Right renal cortex interstitium (tissue), 3 donors: ENCODE data around the gene PCCA. TPM values are rescaled to one million over a fixed set of nuclear protein-coding genes. Genes with fewer than 3 reads are reported as not detected.
"Not testable (repeated sequence)": the region's sequence is repeated elsewhere in the genome, so short reads cannot be mapped to it uniquely, and the experiment has no call there.

Experiments used
- DNase-seq, 3 donors: peaks; one replicate each; pipeline ENCODE4 v3.0.0-alpha.2; 2013; ENCODE audit warnings: low read depth in 3 of 3, low spot score in 2 of 3
- polyA plus RNA-seq, 3 donors: library from polyadenylated mRNA; unstranded; fragments of 120-200 nt; gene quantifications; one replicate each; pipeline ENCODE4 v1.2.1, GENCODE V29; 2013; ENCODE audit not compliant: insufficient read length in 3 of 3

The PCCA gene
- polyA plus RNA-seq, 3 donors: 66.5 to 73.9 (median 66.7) TPM

DNA sequence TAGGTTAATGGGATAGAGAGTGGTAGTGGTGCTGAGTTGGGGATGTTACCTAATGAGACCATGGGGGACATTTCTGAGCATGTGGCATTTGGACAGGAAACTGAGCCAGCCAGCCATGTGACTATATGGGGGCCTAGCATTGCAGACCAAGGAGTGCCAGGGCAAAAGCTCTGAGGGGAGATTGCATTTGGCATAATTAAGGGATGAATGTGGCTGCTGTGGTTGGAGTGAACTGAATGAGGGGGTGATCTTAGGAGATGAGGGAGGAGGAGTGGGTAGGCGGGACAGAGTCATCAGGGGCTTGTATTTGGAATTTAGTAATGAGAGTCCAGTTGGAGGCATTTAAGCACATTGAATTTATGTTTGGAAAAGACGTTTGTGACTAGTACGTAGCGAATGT, 6.6 kb downstream of the PCCA start:
- no peak for DNase-seq

DNA sequence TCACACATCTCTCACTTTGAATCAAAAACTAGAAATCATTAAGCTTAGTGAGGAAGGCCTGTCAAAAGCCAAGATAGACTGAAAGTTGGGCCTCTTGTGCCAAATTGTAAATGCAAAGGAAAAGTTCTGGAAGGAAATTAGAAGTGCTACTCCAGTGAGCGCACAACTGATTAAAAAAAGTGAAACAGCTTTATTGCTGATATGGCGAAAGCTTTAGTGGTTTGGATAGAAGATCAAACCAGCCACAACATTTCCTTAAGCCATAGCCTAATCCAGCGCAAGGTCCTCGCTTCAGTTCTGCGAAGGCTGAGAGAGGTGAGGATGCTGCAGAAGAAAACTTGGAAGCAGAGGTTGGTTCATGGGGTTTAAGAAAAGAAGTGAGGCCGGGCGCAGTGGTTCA, 7.6 kb downstream of the PCCA start:
- no peak for DNase-seq

DNA sequence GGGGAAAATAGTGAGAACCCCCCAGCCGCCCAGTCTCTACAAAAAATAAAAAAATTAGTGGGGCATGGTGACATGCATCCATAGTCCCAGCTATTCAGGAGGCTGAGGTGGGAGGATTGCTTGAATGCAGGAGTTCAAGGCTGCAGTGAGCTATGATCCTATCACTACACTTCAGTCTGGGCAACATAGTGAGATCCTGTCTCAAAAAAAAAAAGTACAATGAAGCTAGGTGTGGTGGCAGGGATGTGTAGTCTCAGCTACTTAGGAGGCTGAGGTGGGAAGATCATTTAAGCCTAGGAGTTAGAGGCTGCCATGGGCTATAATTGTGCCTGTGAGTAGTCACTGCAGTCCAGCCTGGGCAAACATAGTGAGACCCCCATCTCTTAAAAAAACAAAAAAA, 8.9 kb downstream of the PCCA start:
- DNase-seq: no peak

DNA sequence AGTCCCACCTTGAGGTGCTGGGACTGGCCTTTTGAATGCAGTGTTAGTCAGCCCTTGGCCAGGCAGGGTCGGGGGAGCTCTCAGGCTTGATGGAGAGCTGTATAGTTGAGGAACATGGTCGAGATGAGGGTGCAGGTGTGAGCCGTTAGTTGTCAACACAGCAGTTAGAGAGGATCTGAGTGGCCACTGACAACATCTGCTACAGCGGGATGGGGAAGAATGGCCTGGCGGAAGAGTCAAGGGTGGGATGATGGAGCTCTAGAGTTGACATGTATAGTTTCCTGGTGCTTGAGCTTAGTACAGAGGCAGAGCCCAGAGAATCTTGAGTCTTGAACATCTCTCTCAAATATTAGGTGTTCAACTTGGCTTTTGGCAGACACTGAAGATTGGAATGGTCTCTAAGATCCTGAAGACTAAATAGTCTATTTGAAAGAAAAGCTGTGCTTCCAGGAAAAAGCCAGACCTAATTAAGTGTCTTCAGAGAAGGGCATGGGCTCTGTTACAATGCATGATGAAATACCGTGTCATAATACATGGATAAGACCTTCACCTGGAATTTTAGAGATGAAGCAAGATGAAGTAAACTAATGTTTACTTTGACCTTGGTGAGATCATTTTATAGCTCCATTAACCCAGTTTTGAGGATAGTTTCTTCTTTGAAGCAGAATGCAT, 9.7 kb downstream of the PCCA start:
- no peak for DNase-seq

DNA sequence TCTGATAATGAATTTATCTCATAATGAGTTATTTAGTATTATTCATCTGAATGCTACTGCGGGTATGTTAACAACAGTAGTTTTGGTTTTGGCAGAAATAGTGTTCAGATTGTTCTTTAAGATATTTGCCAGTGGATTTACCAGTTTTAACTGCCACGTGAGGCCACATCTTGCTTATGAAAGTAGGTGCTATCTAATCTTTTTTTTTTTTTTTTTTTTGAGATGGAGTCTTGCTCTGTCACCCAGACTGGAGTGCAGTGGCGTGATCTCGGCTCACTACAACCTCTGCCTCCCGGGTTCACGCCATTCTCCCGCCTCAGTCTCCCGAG, 10.2 kb downstream of the PCCA start:
- DNase-seq: not testable (repeated sequence)

DNA sequence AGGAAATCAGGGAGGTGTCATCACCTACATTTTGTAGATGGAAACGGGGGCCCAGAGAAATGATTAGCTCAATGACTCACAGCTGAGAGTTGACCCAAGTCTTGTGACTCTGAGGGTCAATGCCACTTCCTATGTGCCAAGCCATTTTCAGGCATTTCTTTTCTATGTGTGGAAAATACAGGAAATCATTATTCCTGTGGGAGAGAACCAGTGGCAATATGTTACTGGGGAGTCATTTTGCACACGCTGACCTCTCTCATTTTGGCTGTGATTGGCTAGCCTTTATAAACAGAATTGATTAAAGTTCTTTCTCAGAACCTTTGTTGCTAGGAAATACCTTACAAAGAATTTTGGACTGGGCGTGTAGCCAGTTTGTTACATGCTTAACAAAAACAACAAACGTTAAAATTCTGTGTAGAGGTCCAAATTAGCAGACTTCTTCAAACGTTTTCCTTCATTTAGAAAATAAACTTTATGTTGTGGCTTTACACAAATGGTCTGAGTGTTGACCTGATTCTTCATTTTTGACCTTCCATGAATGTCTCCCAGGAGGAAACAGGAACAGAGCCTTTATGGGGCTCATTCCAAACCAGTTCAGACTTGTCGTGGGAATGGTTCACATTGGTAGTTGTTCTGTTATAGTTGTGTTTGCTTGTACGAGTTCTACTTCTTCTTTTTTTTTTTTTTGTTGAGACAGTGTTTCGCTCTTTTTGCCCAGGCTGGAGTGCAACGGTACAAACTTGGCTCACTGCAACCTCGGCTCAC, 11.4 kb downstream of the PCCA start:
- peak in 1 of 3 donors; percentile 10 for DNase-seq

DNA sequence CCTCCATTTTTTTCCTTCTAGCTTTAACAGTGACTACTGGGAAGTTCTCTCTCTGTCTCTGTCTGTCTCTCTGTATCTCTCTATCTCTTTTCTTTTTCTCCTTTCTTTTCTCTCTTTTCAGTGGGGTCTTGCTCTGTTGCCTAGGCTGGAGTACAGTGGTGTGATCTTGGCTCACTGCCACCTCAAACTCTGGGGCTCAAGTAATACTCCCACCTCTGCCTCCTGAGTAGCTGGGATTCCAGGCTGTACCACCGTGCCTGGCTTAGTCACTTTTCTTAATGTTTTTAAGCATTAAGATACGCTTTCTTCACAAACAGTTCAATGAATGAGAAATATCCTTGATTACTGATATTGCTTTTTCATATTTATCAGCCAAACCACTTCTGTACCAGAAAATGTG, 13.1 kb downstream of the PCCA start:
- DNase-seq: no peak

DNA sequence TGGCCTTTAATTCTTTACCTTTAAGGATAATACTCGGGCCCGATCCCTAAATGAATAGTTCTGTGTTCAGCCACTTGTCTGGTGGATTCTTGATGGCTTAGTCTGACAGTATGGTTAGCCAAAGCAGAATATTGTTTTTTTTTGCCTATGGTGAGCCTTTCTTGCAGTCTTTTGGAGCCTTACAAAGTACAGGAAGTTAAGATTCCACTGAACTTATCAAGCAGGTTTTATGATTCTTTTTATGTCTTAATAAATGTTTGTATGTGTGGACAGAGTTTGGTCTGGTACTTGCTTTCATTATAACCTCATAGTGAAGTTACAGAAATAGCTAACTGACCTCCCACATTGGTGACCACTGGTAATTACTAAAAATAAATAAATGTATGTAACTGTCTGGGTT, 17.1 kb downstream of the PCCA start:
- DNase-seq: no peak

DNA sequence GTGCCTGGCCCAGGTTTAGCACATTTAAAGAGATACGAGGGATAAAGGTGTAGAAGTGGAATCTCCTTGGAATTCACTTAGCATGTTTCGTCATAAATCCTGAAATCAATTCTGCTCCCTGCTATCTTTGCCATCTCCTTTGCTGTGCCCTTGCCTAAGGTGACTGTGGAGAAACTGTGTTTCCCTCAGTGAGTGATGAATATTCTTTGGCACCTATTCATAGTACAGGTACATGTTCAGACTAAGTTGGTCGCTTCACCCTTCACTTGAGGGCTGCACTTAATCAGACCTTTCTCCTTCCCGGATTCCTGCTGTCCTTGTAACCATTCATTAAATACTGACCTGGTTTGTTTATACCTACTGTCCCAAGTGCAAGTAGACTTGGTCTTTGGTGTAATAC, 17.8 kb downstream of the PCCA start:
- no peak for DNase-seq

DNA sequence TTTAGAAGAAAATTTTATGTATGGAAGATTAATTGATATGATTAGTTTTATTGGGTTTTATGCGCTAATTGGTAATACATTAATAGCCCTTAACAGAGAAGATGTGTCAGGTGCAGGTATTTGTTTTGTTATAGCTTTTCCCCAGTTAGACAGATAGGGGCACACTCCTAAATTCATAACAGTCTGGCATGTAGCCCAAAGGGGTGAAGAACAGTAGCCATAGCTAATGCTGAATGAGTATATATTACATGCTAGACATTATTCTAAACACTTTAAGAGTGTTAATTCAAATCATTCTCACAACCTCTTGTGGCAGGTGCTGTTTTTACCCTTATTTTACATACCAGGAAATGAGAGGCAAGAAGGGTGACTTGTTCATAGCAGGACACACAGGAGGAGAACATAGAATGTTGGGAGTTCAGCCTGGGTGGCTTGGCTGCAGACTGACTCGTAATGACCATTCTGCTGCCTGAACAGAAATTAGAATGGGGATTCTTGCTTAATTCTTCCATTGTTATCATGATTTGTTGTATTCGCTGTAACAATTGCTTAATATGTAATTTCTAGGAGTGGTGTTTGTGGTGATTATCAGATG, 20.1 kb downstream of the PCCA start:
- DNase-seq: no peak

DNA sequence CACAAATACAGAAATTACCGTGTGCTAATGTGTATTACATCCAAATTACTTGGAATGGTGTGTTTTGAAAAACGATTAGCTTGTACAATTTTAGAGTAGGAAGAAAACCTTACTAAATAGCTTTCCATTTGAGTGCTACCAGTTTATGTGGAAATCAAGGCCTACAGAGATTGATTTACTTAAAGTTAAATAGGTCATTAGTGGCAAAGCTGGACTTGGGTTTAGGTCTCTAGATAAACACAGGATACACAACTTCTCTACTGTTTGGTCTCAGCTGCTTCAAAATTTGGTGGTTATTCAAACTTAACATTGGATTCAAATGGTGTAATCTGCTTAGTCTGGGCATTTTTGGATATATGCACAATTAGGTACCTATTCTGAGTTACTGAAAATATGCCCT, 21.4 kb downstream of the PCCA start:
- no peak for DNase-seq

DNA sequence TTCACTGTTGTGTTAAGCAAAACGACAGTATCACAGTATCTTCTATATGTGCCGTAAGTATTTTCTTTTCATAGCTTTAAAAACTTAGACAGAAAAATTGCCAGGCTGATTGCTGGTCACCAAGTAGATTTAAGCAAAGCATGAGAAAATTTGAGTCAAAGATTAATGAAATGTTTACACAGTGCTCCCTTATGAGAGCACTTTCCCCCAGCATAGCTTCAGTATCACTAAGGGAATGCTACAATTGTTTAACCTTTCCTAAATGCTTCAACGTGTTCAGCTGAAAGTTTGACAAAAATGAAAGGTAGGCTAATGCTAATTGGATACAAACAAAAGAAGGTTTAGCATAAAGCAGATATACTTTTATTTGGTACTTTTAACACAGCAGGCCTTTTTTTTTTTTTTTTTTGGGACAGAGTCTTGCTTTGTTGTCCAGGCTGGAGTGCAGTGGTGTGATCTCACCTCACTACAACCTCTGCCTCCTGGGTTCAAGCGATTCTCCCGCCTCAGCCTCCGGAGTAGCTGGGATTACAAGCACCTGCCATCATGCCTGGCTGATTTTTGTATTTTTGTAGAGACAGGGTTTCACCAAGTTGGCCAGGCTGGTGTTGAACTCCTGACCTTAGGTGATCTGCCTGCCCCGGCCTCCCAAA, 23.4 kb downstream of the PCCA start:
- DNase-seq: no peak

DNA sequence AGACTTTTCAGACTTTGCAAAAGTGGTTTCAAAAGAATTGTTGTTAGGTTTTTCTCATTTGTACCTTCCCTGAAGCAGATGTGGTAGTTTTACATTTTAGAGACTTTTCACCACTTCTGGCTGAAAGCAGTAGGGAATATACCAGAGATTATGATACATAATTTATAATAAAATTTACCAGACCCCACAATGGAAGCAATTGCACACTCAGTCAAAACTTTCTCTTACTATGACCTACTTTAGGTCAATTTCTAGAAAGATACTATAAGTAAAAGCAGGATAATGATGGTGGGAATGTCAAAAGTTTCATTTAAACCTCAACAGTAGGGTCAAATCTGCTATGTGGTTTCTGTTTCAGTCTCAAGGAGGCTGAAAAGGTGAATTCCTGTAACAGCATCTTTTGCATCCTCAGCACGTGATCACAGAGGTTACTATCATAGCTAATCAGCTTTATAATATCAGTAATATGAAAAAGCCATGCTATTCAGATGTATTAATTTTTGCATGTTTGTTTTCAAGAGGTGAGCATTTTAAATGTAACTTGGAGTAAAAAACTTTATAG, 26.9 kb downstream of the PCCA start:
- DNase-seq: no peak

DNA sequence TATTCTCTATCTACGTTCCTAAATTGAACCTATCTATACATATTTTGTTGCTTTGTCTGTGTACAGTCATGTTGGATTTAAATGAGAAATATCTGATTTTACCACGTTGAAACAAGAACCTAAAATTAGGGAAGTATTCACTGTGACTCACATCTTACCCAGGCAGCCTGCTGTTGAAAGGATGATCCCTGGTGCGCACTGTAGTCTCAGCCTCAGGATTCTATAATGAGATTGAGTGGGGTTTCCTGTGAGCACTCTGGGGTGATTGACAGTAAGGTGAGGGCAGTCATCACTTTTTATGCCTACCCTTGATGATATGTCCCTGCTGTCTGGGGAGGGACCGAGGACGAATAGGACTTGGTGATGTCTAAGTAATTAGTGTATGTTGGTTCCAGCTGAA, 35.4 kb downstream of the PCCA start:
- no peak for DNase-seq

DNA sequence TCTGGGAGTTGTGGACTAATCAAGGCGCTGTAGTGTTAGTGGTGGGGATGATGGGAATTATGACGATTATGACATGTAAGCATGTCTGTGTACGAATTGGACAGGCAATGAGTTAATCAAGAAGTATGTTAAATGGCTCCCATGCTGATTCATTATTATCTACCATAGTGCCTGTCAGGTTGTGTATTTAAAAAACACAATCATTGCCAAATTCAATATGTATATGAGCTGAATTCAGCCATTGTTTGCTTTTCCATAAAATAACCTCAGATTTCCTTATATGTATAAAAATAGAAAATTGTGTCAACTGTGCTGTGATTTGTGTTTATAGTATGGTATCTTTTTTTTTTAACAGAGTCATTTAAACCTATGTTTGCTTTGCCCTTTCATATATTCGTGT, 37.1 kb downstream of the PCCA start:
- DNase-seq: no peak

DNA sequence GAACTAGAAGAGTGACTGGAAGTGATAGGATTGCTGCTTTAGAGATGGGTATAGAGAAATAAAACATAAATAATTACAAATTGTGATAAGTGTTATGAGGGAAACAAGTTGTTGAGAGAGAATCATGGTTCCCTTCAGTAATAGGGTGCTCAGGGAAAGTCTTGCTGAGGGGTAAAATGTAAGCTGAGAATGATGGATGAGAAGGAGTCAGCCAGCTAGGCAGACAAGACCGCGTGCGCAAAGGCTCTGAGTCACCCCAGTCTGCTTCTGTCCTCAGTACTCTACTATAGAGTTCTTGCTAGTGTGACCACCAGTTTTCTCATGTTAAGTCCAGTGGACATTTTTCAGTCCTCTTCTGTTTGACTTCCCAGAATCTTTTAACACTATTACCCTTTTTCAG, 39.5 kb downstream of the PCCA start:
- DNase-seq: no peak

DNA sequence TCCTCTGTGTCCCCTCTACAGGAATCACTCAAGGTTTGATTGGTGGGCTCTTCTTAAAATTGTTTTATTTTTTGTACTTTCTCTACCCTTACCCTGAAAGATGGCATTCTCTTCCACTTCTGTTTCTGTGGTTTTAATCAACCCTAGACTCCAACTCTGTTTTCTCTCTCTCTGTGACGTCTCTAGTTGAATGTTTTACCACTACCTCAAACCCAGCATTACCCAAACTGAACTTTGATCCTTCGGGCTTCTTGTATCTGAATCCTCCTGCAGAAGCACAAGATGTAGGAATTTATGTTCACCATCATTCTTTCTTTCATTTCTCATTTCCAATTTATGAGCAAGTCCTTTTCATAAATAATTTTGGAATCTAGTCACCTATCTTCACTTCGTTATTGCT, 39.9 kb downstream of the PCCA start:
- DNase-seq: no peak

DNA sequence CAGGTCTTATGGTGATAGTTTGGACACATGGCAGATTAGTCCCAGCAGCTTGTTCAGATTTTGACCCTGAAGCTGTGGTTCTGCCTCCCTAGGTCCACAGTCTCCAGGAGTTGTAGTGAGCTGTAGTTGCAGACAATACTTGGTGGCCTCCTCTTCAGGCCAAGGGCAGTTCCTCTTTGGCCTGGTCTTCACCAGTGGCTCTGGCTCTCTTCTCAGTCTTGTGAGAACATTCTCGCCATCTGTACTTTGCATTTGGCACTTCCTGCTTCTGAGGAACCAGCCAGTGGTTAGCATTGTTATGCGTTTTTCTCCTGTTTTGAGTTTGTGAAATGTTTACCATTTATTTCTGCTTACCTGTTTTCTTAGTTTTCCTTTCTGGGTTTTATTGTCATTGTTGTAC, 40.7 kb downstream of the PCCA start:
- DNase-seq: no peak

DNA sequence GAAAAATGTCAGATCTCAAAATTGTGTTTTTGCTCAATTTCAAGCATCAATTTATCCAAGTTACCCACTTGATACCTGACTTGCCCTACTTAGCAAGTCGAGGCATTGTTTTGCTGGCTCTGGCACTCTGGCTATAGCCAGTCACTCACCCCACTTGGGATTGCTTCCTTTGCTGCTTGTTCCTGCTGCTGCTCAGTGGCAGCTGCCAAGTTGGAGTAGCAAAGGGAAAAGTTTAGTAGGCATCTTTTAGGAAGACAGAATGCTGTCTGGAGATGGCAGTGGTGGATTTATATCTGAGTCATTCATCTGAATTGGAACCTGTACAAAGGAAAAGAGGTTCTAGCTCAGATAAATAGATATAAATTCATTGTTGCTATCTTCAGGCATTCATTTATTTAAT, 41.2 kb downstream of the PCCA start:
- no peak for DNase-seq

DNA sequence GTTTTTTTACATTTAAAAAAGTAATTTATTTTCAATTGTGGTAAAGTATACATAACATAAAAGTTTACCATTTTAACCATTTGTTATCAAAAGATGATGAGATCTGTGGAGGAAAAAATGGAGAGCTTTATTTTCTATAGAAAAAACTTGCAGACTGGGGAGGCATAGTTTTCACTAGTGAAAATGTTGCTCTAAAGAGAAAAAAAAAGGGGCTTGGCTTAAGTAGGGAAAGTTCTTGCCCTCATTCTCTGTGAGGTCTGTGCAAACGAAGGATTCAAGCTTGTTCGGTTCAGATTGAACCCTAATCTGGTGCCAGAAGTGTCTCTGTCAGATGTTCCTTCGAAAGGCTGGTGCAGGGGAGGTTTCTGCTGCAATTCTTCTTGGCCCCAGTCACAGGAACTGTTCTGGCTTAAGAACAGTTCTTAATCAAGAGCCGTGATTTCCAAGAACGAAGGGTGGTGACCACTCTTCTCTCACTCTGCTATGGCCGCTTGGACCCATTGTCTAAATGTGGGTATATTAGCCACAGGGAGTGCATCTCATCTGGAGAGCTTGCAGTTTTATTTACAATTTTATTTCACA, 42.1 kb downstream of the PCCA start:
- no peak for DNase-seq
